ENCODE measurements around the gene NOL4L.
"Not testable (repeated sequence)": the region's sequence is repeated elsewhere in the genome, so short reads cannot be mapped to it uniquely, and the experiment has no call there.

Gene NOL4L

GRCh38 chr20:32468313-32468640 is 116.9 kb downstream of the NOL4L start:
- DNase-seq (ENCODE audit: low read depth) = no peak
- TF ChIP-seq CTCF (IDR thresholded peaks at IDR 0.05; ENCODE audit: low read depth, low read length) (no peak), MYC (IDR thresholded peaks at IDR 0.05; ENCODE audit: low read depth, low read length) (no peak), POLR2A (IDR thresholded peaks at IDR 0.05; ENCODE audit: extremely low read depth, insufficient read length) (no peak), MAX (IDR thresholded peaks at IDR 0.05; ENCODE audit: low read depth, low read length) (no peak)
- H3K4me3 ChIP-seq (ENCODE audit: low read depth, low read length) = no peak overlapping the region

- no peak for TF ChIP-seq POLR2A (IDR thresholded peaks at IDR 0.05; ENCODE audit: extremely low read depth, insufficient read length)
- TF ChIP-seq MYC (IDR thresholded peaks at IDR 0.05; ENCODE audit: low read depth, low read length) = no peak
- no peak for TF ChIP-seq CTCF (IDR thresholded peaks at IDR 0.05; ENCODE audit: low read depth, low read length)
- TF ChIP-seq MAX (IDR thresholded peaks at IDR 0.05; ENCODE audit: low read depth, low read length) = no peak
- no peak overlapping the region for H3K4me3 ChIP-seq (ENCODE audit: low read depth, low read length)
- DNase-seq (ENCODE audit: low read depth) = no peak
These were observed 117.4 kb downstream of the NOL4L start for GRCh38 chr20:32467506-32468312.

GRCh38 chr20:32466739-32467505 is 118.2 kb downstream of the NOL4L start:
- H3K4me3 ChIP-seq (ENCODE audit: low read depth, low read length) = no peak overlapping the region
- TF ChIP-seq MAX (IDR thresholded peaks at IDR 0.05; ENCODE audit: low read depth, low read length) = no peak
- DNase-seq (ENCODE audit: low read depth) = no peak

GRCh38 chr20:32465901-32466675 is 119.0 kb downstream of the NOL4L start:
- not testable (repeated sequence) for H3K4me3 ChIP-seq (ENCODE audit: low read depth, low read length); DNase-seq (ENCODE audit: low read depth)

GRCh38 chr20:32465092-32465900 is 119.8 kb downstream of the NOL4L start:
- TF ChIP-seq CTCF (IDR thresholded peaks at IDR 0.05; ENCODE audit: low read depth, low read length) = no peak
- no peak overlapping the region for H3K4me3 ChIP-seq (ENCODE audit: low read depth, low read length)
- no peak for DNase-seq (ENCODE audit: low read depth)

GRCh38 chr20:32464401-32465091 is 120.6 kb downstream of the NOL4L start:
- TF ChIP-seq POLR2A (IDR thresholded peaks at IDR 0.05; ENCODE audit: extremely low read depth, insufficient read length) (no peak), MAX (IDR thresholded peaks at IDR 0.05; ENCODE audit: low read depth, low read length) (no peak), MYC (IDR thresholded peaks at IDR 0.05; ENCODE audit: low read depth, low read length) (no peak), CTCF (IDR thresholded peaks at IDR 0.05; ENCODE audit: low read depth, low read length) (no peak)
- H3K4me3 ChIP-seq (ENCODE audit: low read depth, low read length) = no peak overlapping the region
- DNase-seq (ENCODE audit: low read depth) = no peak

Measured in NB4 (cell line).